ENCODE measurements around the gene NUDT1.

Gene NUDT1

DNA sequence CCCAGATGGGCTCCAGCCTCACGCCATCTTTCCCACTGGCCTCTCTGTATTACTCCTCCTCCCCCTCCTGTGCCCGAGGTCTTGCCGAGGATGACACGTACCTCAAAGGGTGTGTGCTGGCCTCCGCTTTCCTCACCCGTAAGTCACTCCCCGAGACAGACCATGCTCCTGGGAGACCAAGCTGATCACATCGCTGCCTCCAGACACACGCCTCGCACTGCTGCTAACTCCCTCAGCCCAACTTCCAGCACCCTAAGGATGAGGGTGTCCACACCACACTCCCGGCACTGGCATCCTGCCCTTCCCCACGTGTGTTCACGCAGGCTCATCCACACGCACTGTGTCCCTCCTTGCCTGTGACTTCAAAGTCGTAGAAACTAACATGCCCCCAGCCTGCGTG lies 33.3 kb upstream of the NUDT1 start:
- no peak overlapping the region for H3K4me3 ChIP-seq (ENCODE audit: low read depth, low read length)
- TF ChIP-seq, protein P1, sequence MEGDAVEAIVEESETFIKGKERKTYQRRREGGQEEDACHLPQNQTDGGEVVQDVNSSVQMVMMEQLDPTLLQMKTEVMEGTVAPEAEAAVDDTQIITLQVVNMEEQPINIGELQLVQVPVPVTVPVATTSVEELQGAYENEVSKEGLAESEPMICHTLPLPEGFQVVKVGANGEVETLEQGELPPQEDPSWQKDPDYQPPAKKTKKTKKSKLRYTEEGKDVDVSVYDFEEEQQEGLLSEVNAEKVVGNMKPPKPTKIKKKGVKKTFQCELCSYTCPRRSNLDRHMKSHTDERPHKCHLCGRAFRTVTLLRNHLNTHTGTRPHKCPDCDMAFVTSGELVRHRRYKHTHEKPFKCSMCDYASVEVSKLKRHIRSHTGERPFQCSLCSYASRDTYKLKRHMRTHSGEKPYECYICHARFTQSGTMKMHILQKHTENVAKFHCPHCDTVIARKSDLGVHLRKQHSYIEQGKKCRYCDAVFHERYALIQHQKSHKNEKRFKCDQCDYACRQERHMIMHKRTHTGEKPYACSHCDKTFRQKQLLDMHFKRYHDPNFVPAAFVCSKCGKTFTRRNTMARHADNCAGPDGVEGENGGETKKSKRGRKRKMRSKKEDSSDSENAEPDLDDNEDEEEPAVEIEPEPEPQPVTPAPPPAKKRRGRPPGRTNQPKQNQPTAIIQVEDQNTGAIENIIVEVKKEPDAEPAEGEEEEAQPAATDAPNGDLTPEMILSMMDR (IDR thresholded peaks at IDR 0.05; ENCODE audit: low read depth, low read length): no peak

DNA sequence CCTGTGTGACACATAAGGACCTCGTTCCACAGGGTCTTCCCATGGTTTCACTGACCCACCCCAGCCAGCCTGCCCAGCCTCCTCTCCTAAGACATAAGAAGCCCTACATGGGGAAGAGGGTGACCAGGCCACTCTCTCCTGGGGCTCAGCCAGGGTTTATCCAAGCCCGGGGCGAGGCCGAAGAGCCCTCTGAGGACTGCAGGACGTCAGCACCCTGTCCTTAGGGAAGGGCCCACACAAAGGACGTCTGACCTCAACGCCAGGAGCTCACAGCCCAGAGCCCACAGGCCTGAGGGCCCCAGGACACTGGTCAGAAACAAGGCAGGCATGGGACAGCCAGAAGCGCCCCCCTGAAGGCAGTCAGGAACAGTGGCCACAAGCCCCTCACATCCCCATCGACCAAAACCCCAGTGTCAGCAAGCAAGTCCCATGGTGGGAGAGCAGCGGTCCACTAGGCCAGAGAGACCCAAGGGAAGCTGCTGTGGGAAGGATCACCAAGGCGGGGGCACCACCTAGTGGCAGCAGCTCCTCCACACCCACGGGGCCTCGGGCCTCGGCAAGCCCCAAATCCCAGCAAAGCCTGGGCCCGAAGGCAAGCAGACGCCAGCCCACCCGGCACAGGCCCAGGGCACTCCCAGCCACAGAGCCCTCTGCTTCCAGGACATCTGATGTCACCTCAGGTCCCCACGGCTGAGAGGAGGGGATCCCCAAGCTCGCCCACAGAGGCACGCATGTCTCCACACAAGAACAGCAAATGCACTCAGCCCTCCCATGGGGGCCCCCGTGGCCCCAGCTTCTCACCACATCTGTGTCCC lies 32.7 kb upstream of the NUDT1 start:
- TF ChIP-seq, protein P1 (IDR thresholded peaks at IDR 0.05; ENCODE audit: low read depth, low read length): peak; percentile 82
- no peak overlapping the region for H3K4me3 ChIP-seq (ENCODE audit: low read depth, low read length)

DNA sequence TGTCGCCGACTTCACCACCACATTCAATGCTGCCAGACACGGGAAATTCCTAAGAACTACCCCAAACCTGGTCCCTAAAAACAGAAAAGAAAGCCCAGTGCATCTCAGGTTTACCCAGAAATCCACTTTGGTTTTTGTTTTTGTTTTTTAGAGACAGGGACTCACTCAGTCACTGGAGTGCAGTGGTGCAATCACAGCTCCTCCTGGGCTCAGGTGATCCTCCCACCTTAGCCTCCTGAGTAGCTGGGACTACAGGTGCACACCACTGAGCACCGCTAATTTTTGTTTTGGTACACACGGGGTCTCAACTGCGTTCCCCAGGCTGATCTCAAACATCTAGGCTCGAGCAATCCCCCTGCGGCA lies 32.1 kb upstream of the NUDT1 start:
- TF ChIP-seq, protein P1 (IDR thresholded peaks at IDR 0.05; ENCODE audit: low read depth, low read length): no peak
- no peak overlapping the region for H3K4me3 ChIP-seq (ENCODE audit: low read depth, low read length)

DNA sequence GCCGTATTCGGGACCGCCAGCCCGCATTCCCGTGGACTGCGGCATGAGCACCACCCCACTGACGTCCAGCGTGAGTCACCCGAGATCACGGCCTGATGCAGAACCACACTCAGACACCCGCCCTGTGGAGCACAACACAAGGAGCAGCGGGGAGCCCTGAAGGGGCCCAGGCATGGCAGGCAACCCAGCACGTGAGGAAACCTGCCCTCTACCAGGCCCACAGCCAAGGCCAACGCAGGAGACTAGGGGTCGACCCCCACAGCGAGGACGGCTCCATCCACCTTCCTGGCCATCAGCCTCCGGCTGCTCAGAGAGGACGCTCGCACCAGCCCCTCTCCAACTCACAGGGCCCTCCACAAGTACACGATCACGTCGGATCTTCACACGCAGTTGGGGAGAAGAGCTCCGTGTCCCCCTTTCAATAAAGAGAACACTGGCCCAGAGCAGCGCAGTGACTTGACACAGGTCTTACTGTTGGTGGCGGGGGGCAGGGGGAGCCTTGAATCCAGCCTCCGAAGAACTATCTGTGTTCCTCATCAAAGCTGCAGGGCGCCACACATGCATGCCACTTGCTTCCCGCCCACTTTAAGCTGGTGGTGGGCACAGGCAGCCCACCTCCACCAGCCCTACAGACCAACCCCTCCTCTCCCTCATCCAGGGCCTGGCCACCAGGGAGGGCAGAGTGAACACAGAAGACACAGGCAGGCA lies 31.3 kb upstream of the NUDT1 start:
- TF ChIP-seq, protein P1 (IDR thresholded peaks at IDR 0.05; ENCODE audit: low read depth, low read length): no peak

DNA sequence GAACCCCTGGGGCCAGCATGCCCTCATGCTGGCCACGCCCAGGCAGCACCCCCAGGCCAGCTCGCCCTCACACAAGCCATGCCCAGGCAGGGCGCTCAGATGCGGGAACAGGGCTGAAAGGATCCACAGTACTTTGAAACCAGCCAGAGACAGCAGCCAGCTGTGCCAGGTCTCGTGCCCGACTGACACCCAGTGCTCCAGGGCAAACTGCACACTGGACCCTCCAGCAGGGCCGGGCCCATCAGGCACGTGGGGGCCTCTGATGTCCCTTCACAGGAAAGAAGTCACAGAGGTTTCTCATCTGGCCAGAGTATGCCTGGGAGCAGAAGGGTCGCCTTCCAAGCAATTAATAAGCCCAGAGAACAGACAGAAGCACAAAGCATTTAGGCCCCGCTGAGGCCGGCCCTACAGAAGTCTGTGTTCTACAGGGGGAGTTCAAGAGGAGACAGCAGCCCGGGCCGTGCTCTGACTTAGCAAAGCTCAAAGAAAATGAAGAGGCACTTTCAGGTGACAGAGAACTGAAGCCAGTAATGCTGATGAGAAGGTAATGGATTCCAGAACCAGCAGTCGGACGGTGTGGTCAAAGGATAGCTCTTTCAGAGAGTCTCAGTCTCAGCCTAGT lies 30.7 kb upstream of the NUDT1 start:
- no peak overlapping the region for H3K4me3 ChIP-seq (ENCODE audit: low read depth, low read length)
- TF ChIP-seq, protein P1 (IDR thresholded peaks at IDR 0.05; ENCODE audit: low read depth, low read length): no peak

More for the DNA sequence above, 31.3 kb upstream of the NUDT1 start:
- no peak overlapping the region for H3K4me3 ChIP-seq (ENCODE audit: low read depth, low read length)

DNA sequence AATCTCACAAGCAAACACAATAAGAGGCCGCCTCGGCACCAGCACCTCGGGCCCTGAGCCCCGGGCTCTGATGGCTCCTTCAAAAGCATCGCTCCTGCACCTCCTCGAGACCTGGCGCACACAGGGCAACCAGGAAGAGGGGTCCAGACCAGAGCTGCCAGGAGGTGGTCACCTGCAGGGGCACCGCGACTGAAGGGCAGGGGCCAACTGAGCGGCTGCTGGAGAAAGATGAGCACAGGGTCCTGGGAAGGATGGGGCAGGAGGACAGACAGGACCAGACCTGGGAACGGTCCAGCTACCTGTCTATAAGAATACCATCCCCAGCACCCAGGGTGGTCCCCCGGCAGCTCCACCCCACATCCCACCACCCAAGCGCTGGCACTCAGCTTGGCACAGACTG lies 30.1 kb upstream of the NUDT1 start:
- no peak overlapping the region for H3K4me3 ChIP-seq (ENCODE audit: low read depth, low read length)
- TF ChIP-seq, protein P1 (IDR thresholded peaks at IDR 0.05; ENCODE audit: low read depth, low read length): no peak

DNA sequence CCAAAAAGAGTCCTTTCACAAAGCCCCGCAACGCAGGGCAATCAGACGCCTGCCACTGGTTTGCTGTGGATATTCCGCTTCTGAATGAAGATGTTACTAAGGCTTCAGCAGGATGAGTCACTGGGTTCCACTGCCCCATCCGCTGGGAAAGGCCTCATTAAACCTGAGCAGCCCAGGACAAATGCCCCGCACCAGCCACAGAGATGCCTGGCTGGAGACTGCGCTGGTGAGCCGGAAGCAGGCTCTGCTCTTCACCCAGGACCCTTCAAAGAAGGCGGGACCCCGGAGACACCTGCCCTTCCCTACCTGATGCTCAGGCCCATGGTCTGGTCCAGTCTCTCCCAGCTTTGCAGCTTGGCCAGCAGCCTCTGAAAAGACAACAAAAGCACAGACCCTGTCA lies 29.1 kb upstream of the NUDT1 start:
- H3K4me3 ChIP-seq (ENCODE audit: low read depth, low read length): no peak overlapping the region
- TF ChIP-seq, protein P1 (IDR thresholded peaks at IDR 0.05; ENCODE audit: low read depth, low read length): no peak
